Hepatic stellate cell (primary cell): ENCODE results near the gene CLNK.

Experiments used
- DNase-seq: peaks from one replicate; pipeline ENCODE4 v3.0.0; 2011; ENCODE audit warnings: low spot score

CLNK gene

DNA sequence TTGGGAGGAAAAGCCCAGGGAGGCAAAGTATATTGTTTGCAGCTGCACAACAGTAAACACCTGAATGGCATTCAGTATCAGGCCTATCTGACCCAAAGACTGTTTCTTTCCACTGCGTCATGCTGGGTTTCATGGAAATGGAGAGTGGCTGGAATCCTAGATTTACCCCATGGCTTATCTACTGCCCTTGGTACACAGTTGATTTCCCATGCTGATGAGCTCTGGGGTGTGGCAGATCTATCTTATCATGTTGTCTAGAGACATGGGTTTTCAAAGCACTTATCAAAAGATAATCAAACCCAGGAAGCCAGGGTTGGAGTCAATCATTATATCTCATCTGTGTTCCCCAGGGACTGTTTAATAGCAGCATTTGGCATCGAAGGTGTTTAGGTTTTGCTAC is 72.1 kb downstream of the CLNK start:
- no peak for DNase-seq

DNA sequence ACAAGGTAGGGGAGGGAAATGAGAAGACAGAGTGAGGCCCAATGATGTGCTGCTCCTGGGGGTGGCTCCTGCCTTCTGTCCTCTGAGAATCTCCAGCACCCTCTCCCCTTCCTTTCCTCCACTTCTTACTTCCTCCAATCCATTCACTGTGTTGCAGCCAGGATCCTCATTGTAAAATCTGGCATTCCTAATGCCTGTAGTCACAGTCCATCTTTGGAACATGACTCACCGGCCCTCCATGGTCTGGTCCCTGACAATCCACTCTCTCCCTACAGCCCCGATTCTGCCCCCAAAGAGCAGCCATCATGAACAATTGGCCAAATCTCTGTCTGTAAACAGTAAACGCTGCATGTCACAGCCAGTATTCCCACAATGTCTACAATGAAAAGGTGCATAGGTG is 72.9 kb downstream of the CLNK start:
- peak; percentile 84 for DNase-seq

DNA sequence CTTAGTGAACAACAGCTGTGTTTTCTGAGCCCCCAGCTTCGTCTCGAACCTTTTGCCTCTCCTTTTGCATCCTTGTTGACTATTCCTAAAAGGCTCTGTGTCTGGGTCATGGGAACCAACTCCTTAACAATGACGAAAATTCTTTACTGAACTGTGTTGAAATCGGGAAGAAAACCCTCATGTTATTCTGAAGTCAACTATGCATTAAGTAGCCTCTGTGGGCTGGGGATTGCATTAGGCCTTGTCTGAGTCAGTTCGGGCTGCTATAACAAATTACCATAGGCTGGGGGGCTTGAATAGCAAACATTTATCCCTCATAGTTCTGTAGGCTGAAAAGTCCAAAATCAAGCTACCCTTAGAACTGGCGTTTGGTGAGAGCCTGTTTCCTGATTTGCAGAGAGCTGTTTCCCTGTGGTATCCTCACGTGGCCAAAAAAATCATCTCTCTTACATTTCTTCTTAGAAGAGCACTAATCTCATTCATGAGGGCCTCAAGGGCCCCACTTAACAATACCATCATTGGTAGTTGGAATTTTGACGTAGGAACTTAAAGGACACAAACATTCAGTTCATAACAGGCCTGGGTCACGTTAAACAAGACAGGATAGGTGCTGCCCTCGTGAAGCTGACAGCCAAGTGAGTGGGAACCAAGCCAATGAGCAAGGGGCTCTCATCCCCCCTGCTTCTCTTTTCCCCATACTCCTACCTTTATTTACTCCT is 75.9 kb downstream of the CLNK start:
- no peak for DNase-seq

DNA sequence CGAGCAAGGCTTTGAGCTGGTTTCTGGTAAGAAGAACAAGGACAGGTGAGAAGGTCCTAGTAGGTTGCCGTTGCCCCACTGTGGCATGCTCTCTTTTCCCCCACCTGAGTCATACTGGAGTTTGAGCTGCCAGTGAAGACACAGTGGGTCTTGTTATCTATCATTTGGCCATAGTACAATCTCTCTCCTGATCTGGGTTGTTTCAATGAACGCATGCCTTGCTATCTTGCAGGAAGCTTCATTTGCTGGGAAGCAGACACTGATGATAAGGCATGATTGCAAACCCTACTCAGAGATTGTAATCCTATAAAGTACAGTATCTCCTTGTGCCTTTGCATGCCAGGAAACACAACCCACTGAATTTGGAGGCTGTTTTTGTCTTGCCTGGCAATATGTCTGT is 77.4 kb downstream of the CLNK start:
- DNase-seq: no peak

DNA sequence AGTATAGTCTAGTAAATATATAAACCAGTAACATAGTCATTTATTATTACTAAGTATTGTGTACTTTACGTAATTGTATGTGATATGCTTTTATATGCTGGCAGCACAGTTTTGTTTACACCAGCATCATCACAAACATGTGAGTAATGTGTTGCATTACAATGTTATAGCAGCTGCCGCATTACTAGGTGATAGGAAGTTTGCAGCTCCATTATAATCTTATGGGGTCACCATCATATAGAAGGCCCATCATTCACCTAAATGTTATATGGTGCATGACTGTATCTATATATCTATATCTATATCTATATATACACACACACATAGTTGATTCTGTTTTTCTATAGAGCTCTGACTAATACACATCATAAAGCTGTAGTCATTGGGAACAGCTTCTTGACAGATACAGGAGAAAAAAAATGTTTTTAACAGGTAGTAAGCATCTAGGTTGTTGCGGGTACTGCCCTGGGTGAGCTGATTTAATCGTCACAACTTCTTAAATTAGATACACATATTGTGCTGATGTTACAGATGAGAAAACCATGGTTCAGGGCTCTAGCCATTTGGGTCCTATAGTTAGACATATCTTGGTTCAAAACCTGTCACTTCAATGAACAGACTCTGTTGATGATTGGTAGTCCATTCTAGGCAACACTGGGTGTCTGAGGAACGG is 77.9 kb downstream of the CLNK start:
- no peak for DNase-seq

DNA sequence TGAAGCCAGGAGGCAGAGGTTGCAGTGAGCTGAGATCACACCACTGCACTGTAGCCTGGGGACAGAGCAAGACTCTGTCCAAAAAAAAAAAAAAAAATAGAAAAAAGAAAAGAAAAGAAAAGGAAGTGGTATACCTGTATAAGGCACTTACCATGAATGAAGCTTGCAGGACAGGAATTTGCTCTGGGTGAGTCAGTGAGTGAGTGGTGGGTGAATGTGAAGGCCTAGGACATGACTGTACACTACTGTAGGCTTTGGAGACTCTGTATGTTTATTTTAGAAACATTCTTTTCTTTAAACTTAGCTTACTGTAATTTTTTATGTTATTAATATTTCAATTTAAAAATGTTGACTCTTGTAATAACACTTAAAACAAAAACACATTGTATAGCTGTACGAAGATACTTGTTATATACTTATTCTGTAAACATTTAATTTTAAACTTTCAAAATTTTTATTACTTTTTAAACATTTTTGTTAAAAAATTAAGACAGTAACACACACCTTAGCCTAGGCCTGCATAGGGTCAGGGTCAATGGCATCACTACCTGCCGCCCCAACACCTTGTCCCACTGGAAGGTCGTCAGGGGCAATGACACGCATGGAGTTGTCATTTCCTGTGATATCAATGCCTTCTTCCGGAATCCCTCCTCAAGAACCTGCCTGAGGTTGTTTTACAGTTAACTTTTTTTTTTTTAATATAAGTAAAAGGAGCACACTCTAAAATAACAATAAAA is 78.7 kb downstream of the CLNK start:
- DNase-seq: no peak

DNA sequence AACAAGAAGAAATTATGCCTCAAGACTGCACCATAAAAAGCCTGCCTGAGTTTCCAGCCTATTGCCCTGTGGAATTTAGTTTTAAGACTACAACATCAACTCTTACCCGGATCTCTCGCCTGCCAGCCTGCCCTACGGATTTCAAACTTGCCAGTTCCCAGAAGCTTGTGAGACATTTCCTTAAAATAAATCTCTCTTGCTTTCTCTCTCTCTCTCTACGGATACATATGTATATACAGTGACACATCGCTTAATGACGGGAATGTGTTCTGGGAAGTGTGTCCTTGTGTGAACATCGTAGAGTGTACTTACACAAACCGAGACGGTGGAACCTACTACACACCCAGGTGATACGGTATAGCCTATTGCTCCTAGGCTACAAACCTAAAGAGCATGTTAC is 79.5 kb downstream of the CLNK start:
- DNase-seq: no peak

DNA sequence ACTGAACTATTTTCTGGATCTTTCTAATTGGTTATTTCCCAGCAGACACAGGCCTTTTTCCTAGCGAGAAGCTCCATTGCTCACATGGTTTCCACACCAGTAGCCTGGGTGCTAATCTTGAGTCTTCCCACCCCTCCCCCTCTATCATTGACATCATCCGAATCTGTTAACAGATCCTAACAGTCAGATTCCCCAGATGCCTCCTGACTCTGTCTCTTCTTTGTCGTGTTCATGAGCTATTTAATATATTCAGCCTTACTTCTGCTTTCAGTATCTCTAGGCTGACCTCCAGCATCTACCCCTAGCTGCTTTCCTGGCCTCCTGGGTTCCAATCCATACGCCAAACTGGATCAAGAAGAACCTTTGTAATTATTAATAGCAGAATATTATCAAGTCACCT is 85.0 kb downstream of the CLNK start:
- DNase-seq: no peak

DNA sequence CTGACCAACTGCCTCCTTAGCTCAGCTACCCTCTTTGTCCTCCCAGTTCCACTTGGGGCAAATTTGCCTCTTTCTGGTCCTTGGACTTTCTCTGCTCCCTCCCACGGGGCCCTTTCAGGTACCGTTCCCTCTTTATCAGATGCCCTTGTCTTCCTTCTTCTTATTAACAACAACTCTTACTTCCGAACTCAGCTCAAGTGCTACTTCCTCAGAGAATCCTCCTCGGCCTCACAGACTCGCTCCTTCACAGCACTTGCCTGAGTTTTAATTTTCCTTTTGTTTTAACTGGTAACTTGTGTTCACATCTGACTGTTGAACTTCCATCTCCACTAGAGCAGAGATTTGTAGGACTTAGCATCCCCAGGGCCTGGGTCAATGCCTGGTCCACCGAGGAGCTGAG is 85.7 kb downstream of the CLNK start:
- DNase-seq: no peak

DNA sequence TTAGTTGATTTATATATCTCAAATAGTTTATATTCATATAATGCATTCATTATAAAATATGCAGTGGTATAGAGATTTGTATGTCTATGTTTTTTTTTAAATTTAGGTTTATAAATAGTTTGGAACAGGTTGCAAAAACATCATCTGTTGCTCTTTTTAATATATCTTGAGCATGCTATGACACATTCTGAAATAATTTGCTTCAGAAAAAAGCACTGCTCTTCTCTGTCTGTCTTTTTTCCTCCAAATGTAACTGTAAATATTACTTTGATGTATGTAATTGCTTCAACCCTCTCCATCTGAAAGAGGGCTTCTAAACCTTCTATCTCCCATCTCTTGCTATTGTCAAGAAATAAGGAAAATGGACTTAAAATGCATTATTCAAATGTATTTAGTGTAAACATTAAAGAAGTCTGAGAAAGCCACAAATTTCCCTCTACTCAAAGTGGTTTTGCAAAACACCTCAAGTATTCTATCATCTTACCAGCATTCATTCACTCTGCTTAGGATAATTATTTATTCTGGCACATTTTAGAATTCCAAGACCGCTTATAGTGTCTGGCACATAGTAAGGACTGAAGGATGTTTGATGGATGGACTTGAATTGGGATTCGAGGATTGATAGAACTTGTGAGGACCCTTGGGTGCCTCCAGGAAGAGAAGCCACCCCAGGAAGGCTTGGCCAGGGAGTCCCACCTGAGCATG is 87.8 kb downstream of the CLNK start:
- DNase-seq: no peak

DNA sequence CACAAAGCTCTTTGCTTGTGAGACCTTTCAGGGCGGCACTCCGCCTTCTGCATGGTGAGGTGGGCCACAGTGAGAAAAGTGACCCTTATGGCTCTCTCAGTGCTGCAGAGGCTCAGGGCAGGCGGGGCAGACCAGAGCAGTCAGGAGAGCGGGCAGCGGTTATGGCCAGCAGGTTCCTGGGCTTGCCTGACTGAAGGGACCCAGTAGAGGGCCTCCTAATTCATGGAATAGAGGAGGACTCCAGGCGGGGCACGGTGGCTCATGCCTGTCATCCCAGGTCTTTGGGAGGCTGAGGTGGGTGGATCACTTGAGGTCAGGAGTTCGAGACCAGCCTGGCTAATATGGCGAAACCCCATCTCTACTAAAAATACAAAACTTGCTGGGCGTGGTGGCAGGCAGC is 91.4 kb downstream of the CLNK start:
- no peak for DNase-seq

DNA sequence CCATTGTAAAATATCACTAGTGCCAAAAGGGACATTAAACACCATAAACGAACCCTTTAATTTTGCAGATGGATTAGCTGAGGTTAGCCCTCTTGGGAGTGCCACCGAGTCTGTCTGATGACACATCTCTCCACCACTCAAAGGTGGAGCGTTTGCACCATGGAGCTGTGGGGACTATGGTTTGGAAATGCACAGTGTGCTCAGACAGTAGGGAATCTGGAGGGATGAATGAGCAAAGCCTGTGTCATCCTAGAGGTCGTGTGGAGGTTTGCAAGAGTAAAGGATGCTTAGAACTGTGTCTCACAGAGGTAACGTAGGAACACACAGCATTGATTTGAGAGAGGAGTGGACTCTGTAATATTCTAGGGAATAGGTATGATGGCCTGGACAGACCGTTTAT is 93.7 kb downstream of the CLNK start:
- DNase-seq: peak; percentile 25

DNA sequence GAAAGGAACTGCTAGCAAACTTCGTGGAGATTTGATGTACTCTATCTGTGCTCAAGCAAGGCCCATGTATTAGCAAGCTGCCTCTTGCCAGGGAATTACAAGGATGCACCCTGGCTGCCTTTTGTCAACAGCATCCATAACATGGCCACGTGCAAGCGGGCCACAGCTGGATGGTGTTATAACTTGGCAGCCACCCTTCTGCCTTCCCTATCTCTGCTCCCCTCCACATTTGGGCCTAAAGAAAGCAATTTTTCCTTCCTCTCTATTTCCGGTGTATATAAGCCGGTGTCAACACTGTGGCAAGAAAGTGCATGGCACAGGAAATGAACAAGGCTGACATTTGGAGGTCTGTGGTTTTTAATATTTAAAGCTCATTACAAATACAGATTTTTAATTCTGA is 94.8 kb downstream of the CLNK start:
- DNase-seq: no peak

DNA sequence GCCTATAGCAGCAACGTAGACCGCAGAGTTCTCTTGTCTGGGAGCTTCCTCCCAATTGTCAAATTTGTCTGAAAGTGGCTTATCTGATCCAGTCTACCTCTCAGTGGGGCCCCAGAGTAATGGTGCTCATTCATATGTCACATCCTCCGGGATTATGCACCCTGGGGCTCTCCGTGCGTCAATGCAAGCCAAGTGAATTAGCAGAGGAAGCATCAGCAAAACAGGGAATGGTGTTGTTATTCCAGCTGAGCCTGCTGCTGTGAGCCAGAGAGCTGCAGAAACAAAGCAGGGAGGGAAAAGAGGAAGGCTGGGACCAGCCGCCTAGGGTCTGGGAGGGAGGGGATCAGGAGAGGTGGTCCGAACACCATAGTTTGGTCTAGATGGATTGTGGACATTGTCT is 95.2 kb downstream of the CLNK start:
- no peak for DNase-seq

DNA sequence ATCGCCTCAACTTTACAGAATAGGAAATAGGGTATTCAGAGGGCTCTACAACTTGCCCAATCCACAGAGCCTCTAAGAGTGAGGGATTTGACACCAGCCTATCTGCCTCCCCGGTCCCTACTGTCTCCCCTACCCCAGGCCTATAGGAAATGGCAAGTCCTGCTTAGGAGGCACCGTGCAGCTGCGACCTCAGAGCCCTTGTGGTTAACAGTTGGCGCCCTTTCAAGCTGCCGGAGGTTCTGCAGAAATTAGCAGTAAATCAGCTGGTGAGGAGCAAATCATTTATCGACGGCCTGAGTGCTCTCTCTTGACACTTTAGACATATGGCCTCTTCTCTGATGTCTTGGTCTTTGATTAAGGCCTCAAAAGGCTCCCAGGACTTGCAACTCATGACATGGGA is 96.9 kb downstream of the CLNK start:
- no peak for DNase-seq

DNA sequence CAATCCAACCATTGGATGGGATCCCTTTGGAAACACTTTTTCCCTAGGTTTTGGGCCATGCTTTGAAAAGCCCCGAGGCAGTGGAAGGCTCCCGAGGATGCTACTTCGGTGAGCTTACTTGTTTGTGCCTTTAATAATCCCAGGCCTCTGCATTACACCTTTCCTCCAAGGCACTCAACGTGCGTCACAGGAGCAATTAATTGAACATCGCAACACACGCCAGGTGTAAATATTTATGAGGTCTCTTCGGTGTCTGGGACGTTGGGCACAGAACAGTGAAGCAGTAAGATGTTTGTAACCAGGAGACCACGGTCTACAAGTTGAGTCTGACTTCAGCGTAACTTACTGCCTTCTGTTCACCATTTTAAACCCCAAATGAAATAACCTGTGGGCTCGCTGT is 97.3 kb downstream of the CLNK start:
- no peak for DNase-seq

DNA sequence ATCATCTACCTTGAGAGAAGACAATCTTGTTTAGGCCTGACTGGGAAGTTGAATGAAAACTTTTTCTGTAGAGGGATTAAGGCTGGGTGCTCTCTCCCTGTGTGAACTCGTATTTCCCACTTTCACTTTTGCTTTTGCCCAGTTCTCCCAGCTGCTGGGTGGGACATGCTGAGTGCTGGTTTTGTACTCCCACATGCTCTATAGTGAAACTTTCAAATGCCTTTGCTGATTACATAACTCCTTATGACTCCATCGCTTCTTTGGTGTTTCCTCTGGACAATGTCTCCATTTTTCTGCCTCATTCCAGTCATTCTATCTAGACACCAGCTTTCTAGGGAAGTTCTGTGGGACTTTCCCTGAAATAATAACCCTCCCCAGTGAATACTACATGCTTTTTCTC is 100.5 kb downstream of the CLNK start:
- DNase-seq: peak; percentile 89

DNA sequence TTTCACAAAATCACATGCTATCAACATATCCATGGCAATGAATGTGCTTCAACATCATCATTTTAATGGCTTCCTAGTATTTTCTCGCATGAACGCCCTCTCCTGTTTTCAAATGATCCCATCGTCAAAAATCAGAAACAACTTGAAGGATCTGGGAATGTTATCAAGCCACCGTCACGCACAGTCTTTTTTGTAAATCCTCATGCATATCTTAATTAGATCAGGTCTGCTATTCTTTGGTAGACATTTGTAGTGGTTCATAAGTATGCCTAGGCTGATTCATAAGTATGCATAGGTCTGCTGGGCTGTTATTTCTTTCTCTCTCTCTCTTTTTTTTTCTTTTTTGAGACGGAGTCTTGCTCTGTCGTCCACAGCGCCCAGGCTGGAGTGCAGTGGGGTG is 101.6 kb downstream of the CLNK start:
- no peak for DNase-seq

DNA sequence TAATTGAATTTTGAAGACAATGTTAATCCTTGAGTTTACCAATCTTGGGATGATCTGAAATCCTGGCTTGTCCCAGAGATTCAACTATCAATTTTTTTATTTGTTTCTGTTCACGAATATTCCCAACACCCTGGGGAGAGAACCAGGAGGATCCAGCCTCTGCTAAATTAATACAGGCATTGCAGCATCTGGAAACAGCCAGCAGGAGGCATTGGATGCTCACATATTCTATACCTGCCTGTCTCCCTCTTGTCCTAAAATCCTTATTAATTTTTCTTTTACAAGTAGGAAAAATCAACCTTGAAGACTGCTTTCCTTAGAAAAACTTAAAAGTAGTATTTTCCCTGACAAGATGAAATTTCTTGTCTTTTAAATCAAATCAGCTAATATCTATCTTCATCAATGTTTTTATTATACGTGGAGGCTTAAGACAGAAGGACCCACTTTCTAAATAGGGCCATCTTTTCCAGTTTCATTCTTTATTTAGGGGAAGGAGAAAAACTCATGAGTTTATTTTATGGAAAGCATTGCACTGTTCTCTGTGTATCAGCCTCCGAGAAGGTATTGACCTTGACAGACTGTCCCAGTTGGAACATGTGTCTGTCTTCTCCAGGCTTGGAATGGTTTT is 102.4 kb downstream of the CLNK start:
- DNase-seq: peak; percentile 38

DNA sequence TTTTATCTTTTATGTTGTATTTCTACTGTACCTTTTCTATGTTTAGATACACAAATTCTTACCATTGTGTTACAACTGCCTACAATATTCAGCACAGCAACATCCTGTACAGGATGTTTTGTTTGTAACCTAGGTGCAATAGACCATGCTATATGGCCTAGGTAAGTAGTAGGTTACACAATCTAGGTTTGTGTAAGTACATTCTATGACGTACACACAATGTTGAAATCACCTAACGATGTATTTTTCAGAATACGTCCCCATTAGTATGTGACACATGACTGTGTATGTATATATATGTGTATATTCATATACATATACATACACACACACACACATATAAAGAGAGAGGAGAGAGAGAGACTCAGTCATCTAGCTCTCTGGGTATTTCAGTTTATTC is 103.5 kb downstream of the CLNK start:
- no peak for DNase-seq

DNA sequence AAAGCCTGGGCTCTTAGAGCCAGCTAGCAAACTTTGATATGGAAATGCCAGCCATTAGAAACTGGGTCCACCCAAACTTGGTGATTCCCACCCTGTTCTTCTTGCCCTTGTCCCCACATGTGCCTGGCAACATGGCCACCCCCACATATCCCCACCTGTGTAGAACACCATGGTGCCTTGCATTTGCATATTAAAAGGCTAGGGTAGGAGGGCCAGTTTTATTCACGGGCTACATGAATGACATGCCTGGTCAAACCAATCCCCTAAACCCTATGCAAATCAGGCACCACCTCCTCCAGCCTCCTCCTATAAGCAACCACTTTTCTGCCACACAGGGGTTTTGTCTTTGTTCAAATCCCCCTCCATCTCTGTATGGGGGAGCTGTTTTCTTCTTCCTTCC is 104.9 kb downstream of the CLNK start:
- no peak for DNase-seq
